HUES64 (cell line): ENCODE measurements around the gene ZMYND10.

Experiments used
- H3K27ac ChIP-seq: 2 replicates; pipeline ENCODE4 v1.7.0; 2013; ENCODE audit warnings: low read depth, low read length, inconsistent platforms
- H3K27me3 ChIP-seq: 2 replicates; pipeline ENCODE4 v1.6.1; 2013; ENCODE audit warnings: mild to moderate bottlenecking, low read length; ENCODE audit not compliant: insufficient read depth
- H3K36me3 ChIP-seq: 2 replicates; pipeline ENCODE4 v1.6.1; 2013; ENCODE audit warnings: mild to moderate bottlenecking, low read length; ENCODE audit not compliant: insufficient read depth
- H3K4me1 ChIP-seq: 2 replicates; pipeline ENCODE4 v1.6.1; 2013; ENCODE audit warnings: mild to moderate bottlenecking, low read length, moderate library complexity; ENCODE audit not compliant: insufficient read depth
- H3K4me3 ChIP-seq: 2 replicates; pipeline ENCODE4 v1.5.1; 2013; ENCODE audit warnings: mild to moderate bottlenecking, low read length, moderate library complexity
- H3K9ac ChIP-seq: 2 replicates; pipeline ENCODE4 v1.6.1; 2013; ENCODE audit warnings: mild to moderate bottlenecking, low read depth, low read length
- H3K9me3 ChIP-seq: 2 replicates; pipeline ENCODE4 v1.6.1; 2013; ENCODE audit warnings: low read depth, low read length; ENCODE audit not compliant: insufficient read depth
- WGBS: fragments of 150-250, 120-280 bp; methylation state at CpG from one replicate; pipeline ENCODE4 v1.1.7; 2013; ENCODE audit warnings: missing lambda C conversion rate; 5-methylcytosine and 5-hydroxymethylcytosine counted together

The ZMYND10 gene

GRCh38 chr3:50354850-50355249, 9.3 kb upstream of the ZMYND10 start:
- Histone ChIP-seq H3K9ac (no peak overlapping the region), H3K27ac (no peak overlapping the region), H3K4me3 (no peak overlapping the region), H3K27me3 (no peaks in the 10 kb centered on the region), H3K4me1 (peaks cover 13% of the 10 kb centered on the region; the same call in 1 of the 2 replicates), H3K9me3 (no peaks in the 10 kb centered on the region), H3K36me3 (peaks cover 45% of the 10 kb centered on the region)
- 95% methylated on average over 7 of the region's 7 CpGs for WGBS

DNA sequence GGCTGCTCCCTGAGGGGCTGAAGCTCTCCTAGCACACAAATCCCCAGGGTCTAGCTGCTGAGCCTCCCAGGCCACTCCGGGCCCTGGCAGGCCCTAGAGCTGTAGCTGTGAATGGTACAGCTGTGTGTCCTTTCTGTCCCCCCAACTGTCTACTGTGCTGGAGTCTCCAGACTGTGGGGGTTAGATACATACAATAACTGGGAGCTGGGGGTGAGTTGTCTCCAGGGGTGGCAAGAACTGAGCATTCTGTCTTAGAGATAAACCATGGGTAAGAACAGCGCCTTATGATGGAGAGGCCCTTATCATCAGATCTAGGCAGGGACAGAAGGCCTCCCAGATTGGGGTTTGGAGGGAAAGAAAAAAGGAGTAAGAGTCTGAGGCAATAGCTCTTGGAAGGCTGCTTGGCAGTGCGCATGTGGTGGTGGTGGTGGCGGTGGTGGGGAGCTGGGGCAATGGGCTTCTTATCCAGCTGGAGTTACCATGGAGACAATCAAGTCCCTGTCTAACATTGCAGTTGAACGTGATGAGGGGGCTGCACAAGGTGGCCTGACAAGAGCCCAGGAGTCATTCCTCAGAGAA, 8.7 kb upstream of the ZMYND10 start:
- Histone ChIP-seq H3K27ac (no peak overlapping the region), H3K4me1 (peaks cover 11% of the 10 kb centered on the region; the same call in 1 of the 2 replicates), H3K9ac (no peak overlapping the region), H3K27me3 (no peaks in the 10 kb centered on the region), H3K4me3 (no peak overlapping the region), H3K36me3 (peaks cover 45% of the 10 kb centered on the region), H3K9me3 (no peaks in the 10 kb centered on the region)
- 94% methylated on average over 5 of the region's 5 CpGs for WGBS

DNA sequence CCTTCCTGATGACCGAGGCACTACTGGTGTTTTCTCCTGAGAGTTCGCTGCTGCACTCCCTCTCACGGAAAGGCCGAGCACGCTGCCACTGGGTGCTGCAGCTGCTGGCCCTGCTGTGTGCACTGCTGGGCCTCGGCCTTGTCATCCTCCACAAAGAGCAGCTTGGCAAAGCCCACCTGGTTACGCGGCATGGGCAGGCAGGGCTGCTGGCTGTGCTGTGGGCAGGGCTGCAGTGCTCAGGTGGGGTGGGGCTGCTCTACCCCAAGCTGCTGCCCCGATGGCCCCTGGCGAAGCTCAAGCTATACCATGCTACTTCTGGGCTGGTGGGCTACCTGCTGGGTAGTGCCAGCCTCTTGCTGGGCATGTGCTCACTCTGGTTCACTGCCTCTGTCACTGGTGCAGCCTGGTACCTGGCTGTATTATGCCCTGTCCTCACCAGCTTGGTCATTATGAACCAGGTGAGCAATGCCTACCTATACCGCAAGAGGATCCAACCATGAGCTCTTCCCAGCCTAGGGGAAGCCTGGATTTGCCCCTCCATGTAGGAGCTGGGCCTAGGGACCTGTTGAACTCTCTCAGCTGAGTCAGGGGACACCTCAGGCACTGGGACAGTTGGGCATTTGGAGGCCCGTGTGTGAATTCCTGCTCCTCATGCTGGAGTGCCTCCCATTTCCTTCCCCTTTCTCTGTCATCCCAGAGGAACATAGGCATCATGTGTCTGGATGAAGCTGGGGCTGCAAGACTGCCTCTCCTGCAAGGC, 7.9 kb upstream of the ZMYND10 start:
- peaks cover 11% of the 10 kb centered on the region; the same call in 1 of the 2 replicates for H3K4me1 ChIP-seq
- no peaks in the 10 kb centered on the region for H3K9me3 ChIP-seq
- no peak overlapping the region for H3K9ac ChIP-seq
- H3K27me3 ChIP-seq, result no peaks in the 10 kb centered on the region
- no peak overlapping the region for H3K27ac ChIP-seq
- 95% methylated on average over 12 of the region's 12 CpGs for WGBS
- H3K36me3 ChIP-seq, result peaks cover 50% of the 10 kb centered on the region
- H3K4me3 ChIP-seq, result no peak overlapping the region

GRCh38 chr3:50352781-50353180, 7.2 kb upstream of the ZMYND10 start:
- H3K27ac ChIP-seq, result no peak overlapping the region
- H3K4me3 ChIP-seq, result no peak overlapping the region
- H3K36me3 ChIP-seq, result peaks cover 50% of the 10 kb centered on the region
- WGBS, result 76% methylated on average over 2 of the region's 2 CpGs
- no peaks in the 10 kb centered on the region for H3K9me3 ChIP-seq
- no peak overlapping the region for H3K9ac ChIP-seq
- H3K4me1 ChIP-seq, result peaks cover 11% of the 10 kb centered on the region; the same call in 1 of the 2 replicates
- no peaks in the 10 kb centered on the region for H3K27me3 ChIP-seq

GRCh38 chr3:50351323-50351697, 5.8 kb upstream of the ZMYND10 start:
- peak overlapping the region; percentile 81 for H3K4me3 ChIP-seq
- peaks cover 35% of the 10 kb centered on the region for H3K36me3 ChIP-seq
- H3K27ac ChIP-seq, result no peak overlapping the region
- H3K4me1 ChIP-seq, result peaks cover 3% of the 10 kb centered on the region; the same call in 1 of the 2 replicates
- 73% methylated on average over 11 of the region's 11 CpGs for WGBS
- H3K27me3 ChIP-seq, result 0 out of 2 replicates have a peak, but pooled peaks cover 3% of the 10 kb centered on the region
- H3K9me3 ChIP-seq, result no peaks in the 10 kb centered on the region
- H3K9ac ChIP-seq, result no peak overlapping the region

GRCh38 chr3:50350527-50351322, 5.2 kb upstream of the ZMYND10 start, which contains the start of the genes CYB561D2 and NPRL2:
TSS of gene CYB561D2 (plus strand) at chr3:50350862. CDS start at chr3:50351434, 572 bp downstream.
TSS of gene NPRL2 (minus strand) at chr3:50350775. CDS start at chr3:50350652, 123 bp downstream.
- Histone ChIP-seq H3K36me3 (peaks cover 30% of the 10 kb centered on the region), H3K4me3 (peak within 1 kb of the TSS; percentile 81), H3K9ac (peak within 1 kb of the TSS; percentile 73), H3K9me3 (no peaks in the 10 kb centered on the region), H3K27me3 (0 out of 2 replicates have a peak, but pooled peaks cover 8% of the 10 kb centered on the region), H3K27ac (peak within 1 kb of the TSS; percentile 78), H3K4me1 (peaks cover 3% of the 10 kb centered on the region; the same call in 1 of the 2 replicates)
- 1% methylated on average over 64 of the region's 64 CpGs for WGBS

- Histone ChIP-seq H3K27me3 (peaks cover 13% of the 10 kb centered on the region), H3K36me3 (peaks cover 24% of the 10 kb centered on the region), H3K9me3 (no peaks in the 10 kb centered on the region), H3K9ac (peak overlapping the region; percentile 14; the same call in 1 of the 2 replicates), H3K4me3 (peak overlapping the region; percentile 81), H3K4me1 (peaks cover 3% of the 10 kb centered on the region; the same call in 1 of the 2 replicates), H3K27ac (no peak overlapping the region)
- WGBS, result 42% methylated on average over 7 of the region's 7 CpGs
Measured at GRCh38 chr3:50350213-50350526, 4.6 kb upstream of the ZMYND10 start.

- 36% methylated on average over 12 of the region's 14 CpGs for WGBS
- no peak overlapping the region for H3K4me3 ChIP-seq
- H3K9ac ChIP-seq, result no peak overlapping the region
- H3K27me3 ChIP-seq, result peaks cover 30% of the 10 kb centered on the region
- H3K36me3 ChIP-seq, result peaks cover 7% of the 10 kb centered on the region
- no peaks in the 10 kb centered on the region for H3K9me3 ChIP-seq
- H3K27ac ChIP-seq, result no peak overlapping the region
- peaks cover 3% of the 10 kb centered on the region; the same call in 1 of the 2 replicates for H3K4me1 ChIP-seq
Measured at GRCh38 chr3:50347187-50347813, 1.8 kb upstream of the ZMYND10 start.

DNA sequence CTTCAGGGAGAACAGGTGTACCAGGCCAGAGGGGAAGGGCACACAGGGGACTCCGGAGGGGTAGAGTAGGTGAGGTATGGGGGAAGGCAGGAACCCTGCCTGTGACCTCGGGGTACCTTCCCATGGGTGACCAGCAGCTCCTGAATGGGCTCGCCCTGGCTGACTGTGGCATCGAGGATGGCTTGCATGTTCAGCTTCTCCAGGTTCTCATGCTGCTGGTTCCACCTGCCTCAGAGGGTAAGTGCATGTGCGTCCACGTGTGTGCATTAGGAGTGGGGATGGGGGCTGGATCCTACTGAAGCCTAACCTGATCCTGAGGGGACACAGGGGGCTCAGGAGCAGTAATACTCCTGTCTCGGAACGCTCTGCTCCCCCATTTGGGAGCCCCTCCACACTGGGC, 524 bp downstream of the ZMYND10 start:
- Histone ChIP-seq H3K9me3 (no peaks in the 10 kb centered on the region), H3K27me3 (peaks cover 53% of the 10 kb centered on the region), H3K4me1 (0 out of 2 replicates have a peak, but pooled peaks cover 2% of the 10 kb centered on the region), H3K36me3 (peaks cover 7% of the 10 kb centered on the region), H3K4me3 (peak overlapping the region; percentile 56), H3K9ac (no peak overlapping the region), H3K27ac (no peak overlapping the region)
- 61% methylated on average over 8 of the region's 8 CpGs for WGBS

- 0 out of 2 replicates have a peak, but pooled peaks cover 6% of the 10 kb centered on the region for H3K4me1 ChIP-seq
- H3K27ac ChIP-seq, result no peak overlapping the region
Measured at GRCh38 chr3:50342813-50343633, 2.5 kb downstream of the ZMYND10 start.

More at GRCh38 chr3:50342813-50343633, 2.5 kb downstream of the ZMYND10 start:
- no peak overlapping the region for H3K9ac ChIP-seq
- H3K27me3 ChIP-seq, result peaks cover 72% of the 10 kb centered on the region
- WGBS, result 67% methylated on average over 13 of the region's 13 CpGs
- no peak overlapping the region for H3K4me3 ChIP-seq
- no peaks in the 10 kb centered on the region for H3K9me3 ChIP-seq
- H3K36me3 ChIP-seq, result no peaks in the 10 kb centered on the region
